HUDEP-2 (cell line): ENCODE measurements around the gene GPD2.

ENCODE experiments used
- DNase-seq, 76 experiments: peaks; one replicate each; lab custom pipeline; 2025; ENCODE audit not compliant: unreplicated experiment in 76 of 76; lab: John Stamatoyannopoulos, UW

The GPD2 gene

GRCh38 chr2:156630579-156631337 is 194.6 kb downstream of the GPD2 start:
- DNase-seq = no peak

- no peak for DNase-seq
Measured at GRCh38 chr2:156635646-156636045, 199.5 kb downstream of the GPD2 start.
